H1 (cell line): ENCODE measurements around the gene GCHFR. TPM values are rescaled to one million over a fixed set of nuclear protein-coding genes. Genes with fewer than 3 reads are reported as not detected.

ENCODE experiments used
- CTCF ChIA-PET: fragments of 300-600 bp; sonication (Branson Sonifier 250); formaldehyde crosslinking; loops from one replicate; lab custom pipeline; 2021; ENCODE audit not compliant: partially characterized antibody; lab: Charles Lee
- POLR2A ChIA-PET: fragments of 300-600 bp; sonication (Branson Sonifier 250); formaldehyde crosslinking; loops from one replicate; lab custom pipeline; 2021; ENCODE audit warnings: inconsistent platforms; ENCODE audit not compliant: partially characterized antibody; lab: Charles Lee
- DNase-seq, 2 experiments: peaks; one replicate each; pipeline versions ENCODE4 v3.0.0 to v3.0.0-alpha.2; 2010 to 2022; ENCODE audit warnings: low spot score in 2 of 2, low read depth in 1 of 2, mixed read lengths in 1 of 2
- FAIRE-seq: peaks from 2 replicates; lab custom pipeline; 2011; peaks lifted over from hg19 to GRCh38; lab: Jason Lieb, UNC
- H2AFZ ChIP-seq: 2 replicates; pipeline ENCODE4 v1.8.1; 2012; ENCODE audit warnings: low read length, inconsistent platforms
- H2AK5ac ChIP-seq: 2 replicates; pipeline ENCODE4 v1.6.1; 2013; ENCODE audit warnings: low read depth, low read length
- H2BK120ac ChIP-seq: replicated peaks from 2 replicates; pipeline ENCODE3; 2013; ENCODE audit warnings: low read depth, low read length, inconsistent platforms
- H2BK12ac ChIP-seq: 2 replicates; pipeline ENCODE4 v1.6.1; 2013; ENCODE audit warnings: low read depth, low read length
- H2BK15ac ChIP-seq: 2 replicates; pipeline ENCODE4 v1.6.1; 2013; ENCODE audit warnings: low read length
- H2BK20ac ChIP-seq: 2 replicates; pipeline ENCODE4 v1.6.1; 2013; ENCODE audit warnings: low read length
- H2BK5ac ChIP-seq: 2 replicates; pipeline ENCODE4 v1.6.1; 2013; ENCODE audit warnings: low read depth, low read length
- H3K14ac ChIP-seq: 2 replicates; pipeline ENCODE4 v1.6.1; 2013; ENCODE audit warnings: inconsistent platforms; ENCODE audit not compliant: insufficient read length
- H3K18ac ChIP-seq: 2 replicates; pipeline ENCODE4 v1.6.1; 2013; ENCODE audit warnings: low read length; ENCODE audit errors: extremely low read depth
- H3K23ac ChIP-seq: 2 replicates; pipeline ENCODE4 v1.6.1; 2013; ENCODE audit warnings: inconsistent platforms; ENCODE audit not compliant: insufficient read length
- H3K23me2 ChIP-seq: 2 replicates; pipeline ENCODE4 v1.6.1; 2013; ENCODE audit warnings: low read depth, low read length
- H3K27ac ChIP-seq: 2 replicates; pipeline ENCODE4 v1.6.1; 2011; ENCODE audit warnings: low read depth, low read length, inconsistent platforms
- H3K27me3 ChIP-seq, 4 experiments: replicated peaks in 1 of 4; 1 replicate in 1 of 4; 2 replicates in 3 of 4; pipeline versions ENCODE4 v1.6.1 to v1.8.1; 2011 to 2013; ENCODE audit warnings: low read length in 3 of 4, mild to moderate bottlenecking in 3 of 4, inconsistent platforms in 2 of 4, mixed read lengths in 2 of 4, moderate library complexity in 1 of 4; ENCODE audit not compliant: control insufficient read depth in 3 of 4, insufficient read depth in 3 of 4; ENCODE audit errors: extremely low read depth in 1 of 4
- H3K36me3 ChIP-seq, 4 experiments: 2 replicates each; pipeline versions ENCODE4 v1.6.1 to v1.8.1; 2011 to 2013; ENCODE audit warnings: mild to moderate bottlenecking in 4 of 4, low read length in 3 of 4, moderate library complexity in 2 of 4, control low read depth in 1 of 4, inconsistent platforms in 1 of 4; ENCODE audit not compliant: insufficient read depth in 4 of 4, control insufficient read depth in 2 of 4
- H3K4ac ChIP-seq: replicated peaks from 2 replicates; pipeline ENCODE3; 2013; ENCODE audit warnings: low read length, low read depth, mixed read lengths, inconsistent platforms; ENCODE audit not compliant: insufficient read length
- H3K4me1 ChIP-seq, 4 experiments: replicated peaks in 1 of 4; 1 replicate in 1 of 4; 2 replicates in 3 of 4; pipeline versions ENCODE4 v1.6.1 to v1.8.1; 2011 to 2013; ENCODE audit warnings: low read length in 3 of 4, inconsistent platforms in 2 of 4, mixed read lengths in 1 of 4; ENCODE audit not compliant: insufficient read depth in 4 of 4, control insufficient read depth in 3 of 4
- H3K4me2 ChIP-seq, 2 experiments: 2 replicates each; pipeline versions ENCODE4 v1.6.1 to v1.8.1; 2011 to 2013; ENCODE audit warnings: low read depth in 2 of 2, low read length in 2 of 2, control low read depth in 1 of 2, inconsistent platforms in 1 of 2, mild to moderate bottlenecking in 1 of 2; ENCODE audit not compliant: insufficient read depth in 1 of 2
- H3K4me3 ChIP-seq, 4 experiments: fragments of 200-600, 300-600 bp in 1 of 4; sonication (generic), shearing (Covaris generic), sonication (Bioruptor Twin) in 1 of 4; 2 replicates each; pipeline versions ENCODE4 v1.5.1 to v1.8.1; 2011 to 2016; ENCODE audit warnings: low read length in 4 of 4, low read depth in 3 of 4, control low read depth in 2 of 4, inconsistent platforms in 2 of 4, mild to moderate bottlenecking in 2 of 4, mixed read lengths in 1 of 4, moderate library complexity in 1 of 4; ENCODE audit not compliant: insufficient read depth in 2 of 4; ENCODE audit errors: extremely low read depth in 1 of 4
- H3K56ac ChIP-seq: replicated peaks from 2 replicates; pipeline ENCODE3; 2013; ENCODE audit warnings: low read depth, mild to moderate bottlenecking, mixed read lengths, low read length, inconsistent platforms; ENCODE audit not compliant: insufficient read length
- H3K79me1 ChIP-seq: 2 replicates; pipeline ENCODE4 v1.6.1; 2013; ENCODE audit warnings: low read depth, low read length, control low read depth
- H3K79me2 ChIP-seq, 2 experiments: 2 replicates each; pipeline versions ENCODE4 v1.6.1 to v1.8.1; 2012 to 2013; ENCODE audit warnings: low read length in 2 of 2, mild to moderate bottlenecking in 2 of 2, inconsistent platforms in 1 of 2; ENCODE audit not compliant: insufficient read depth in 2 of 2, control insufficient read depth in 1 of 2
- H3K9ac ChIP-seq, 4 experiments: replicated peaks in 1 of 4; 1 replicate in 1 of 4; 2 replicates in 3 of 4; pipeline versions ENCODE4 v1.6.1 to v1.8.1; 2011 to 2013; ENCODE audit warnings: low read depth in 3 of 4, low read length in 3 of 4, control low read depth in 2 of 4, mild to moderate bottlenecking in 2 of 4, moderate library complexity in 2 of 4, inconsistent platforms in 1 of 4; ENCODE audit errors: extremely low read depth in 1 of 4
- H3K9me3 ChIP-seq, 2 experiments: 2 replicates each; pipeline versions ENCODE4 v1.6.1 to v1.8.1; 2012 to 2013; ENCODE audit warnings: mild to moderate bottlenecking in 2 of 2, moderate library complexity in 2 of 2, control low read depth in 1 of 2, inconsistent platforms in 1 of 2, low read depth in 1 of 2, low read length in 1 of 2, mixed read lengths in 1 of 2; ENCODE audit not compliant: insufficient read depth in 2 of 2
- H4K20me1 ChIP-seq, 2 experiments: replicated peaks in 1 of 2; 2 replicates each; pipeline versions ENCODE3 to v1.8.1; 2011 to 2013; ENCODE audit warnings: inconsistent platforms in 2 of 2, low read length in 2 of 2, mild to moderate bottlenecking in 1 of 2; ENCODE audit not compliant: insufficient read depth in 2 of 2, control insufficient read depth in 1 of 2
- H4K5ac ChIP-seq: 2 replicates; pipeline ENCODE4 v1.6.1; 2013; ENCODE audit warnings: low read length, low read depth, mixed read lengths, inconsistent platforms; ENCODE audit not compliant: insufficient read length
- H4K8ac ChIP-seq: 2 replicates; pipeline ENCODE4 v1.8.0; 2013; ENCODE audit warnings: mild to moderate bottlenecking, moderate library complexity, low read length, inconsistent platforms; ENCODE audit not compliant: insufficient read depth; ENCODE audit errors: extremely low read depth
- H4K91ac ChIP-seq: replicated peaks from 2 replicates; pipeline ENCODE3; 2013; ENCODE audit warnings: low read length, mixed read lengths, inconsistent platforms; ENCODE audit not compliant: insufficient read length
- CTBP2 ChIP-seq: IDR thresholded peaks from 2 replicates; pipeline ENCODE4 v1.7.0; 2011; ENCODE audit warnings: borderline replicate concordance, mild to moderate bottlenecking, moderate library complexity, mixed read lengths, low read length; ENCODE audit not compliant: insufficient read depth, insufficient read length
- HDAC2 ChIP-seq, 2 experiments: fragments of 300-600 bp in 1 of 2; sonication (generic) in 1 of 2; IDR thresholded peaks; 2 replicates each; pipeline ENCODE4 v1.6.1; 2011 to 2012; ENCODE audit warnings: low read depth in 2 of 2, low read length in 2 of 2, mild to moderate bottlenecking in 2 of 2, moderate library complexity in 2 of 2, borderline replicate concordance in 1 of 2, inconsistent platforms in 1 of 2
- SP2 ChIP-seq: IDR thresholded peaks from 2 replicates; pipeline ENCODE4 v1.6.1; 2012; ENCODE audit warnings: mild to moderate bottlenecking, low read length, inconsistent platforms
- WGBS, 2 experiments: shearing (Covaris generic) in 1 of 2; methylation state at CpG; one replicate each; pipeline versions ENCODE4 v1.1.6 to v1.1.7; 2013 to 2015; ENCODE audit warnings: low lambda C conversion rate in 2 of 2, mixed read lengths in 2 of 2, inconsistent platforms in 1 of 2, low coverage in 1 of 2, missing lambda C conversion rate in 1 of 2; ENCODE audit not compliant: insufficient replicate concordance in 2 of 2, insufficient coverage in 1 of 2, insufficient read length in 1 of 2; ENCODE audit errors: extremely low coverage in 1 of 2, missing lambda C conversion rate in 1 of 2; 5-methylcytosine and 5-hydroxymethylcytosine counted together
- polyA plus RNA-seq, 7 experiments: library from polyadenylated mRNA; depleted of rRNA in 3 of 7; stranded (reverse) in 5 of 7; unstranded in 2 of 7; fragments of >200 nt in 5 of 7; fragments of 200-250 nt in 2 of 7; gene quantifications; 1 replicate in 5 of 7; 2 replicates in 1 of 7; 4 replicates in 1 of 7; pipeline versions ENCODE4 v1.2.1 to v1.2.3, GENCODE V29; 2011 to 2013; ENCODE audit warnings: missing spikeins in 2 of 7, mixed read lengths in 2 of 7
- total RNA-seq: library from RNA; stranded (reverse); fragmentation: NEBNext Ultra II Directional; extraction: Animal tissue kit (Norgen Biotek cat#: 25700); gene quantifications from 2 replicates; pipeline ENCODE4 v1.2.1, GENCODE V29; 2021
- TF ChIP-seq, protein P1 (sequence below): IDR thresholded peaks from 2 replicates; pipeline ENCODE4 v1.6.1; 2012; ENCODE audit warnings: low read length, inconsistent platforms
- TF ChIP-seq, protein P2 (sequence below): IDR thresholded peaks from 2 replicates; pipeline ENCODE4 v1.6.1; 2012; ENCODE audit warnings: inconsistent platforms

The GCHFR gene
- total and polyA plus RNA-seq, 2 of the 8 experiments (the other 6 are each of a cell fraction or from before 2014, with no cell fraction given) = 25.9 to 81.5 TPM

GRCh38 chr15:40723919-40724318 is 39.9 kb upstream of the GCHFR start:
- H3K36me3 ChIP-seq = peaks cover 3 to 36% (median 11%) of the 10 kb centered on the region in 4 experiments; a peak in 6 of 8 replicates
- TF ChIP-seq, protein P1, sequence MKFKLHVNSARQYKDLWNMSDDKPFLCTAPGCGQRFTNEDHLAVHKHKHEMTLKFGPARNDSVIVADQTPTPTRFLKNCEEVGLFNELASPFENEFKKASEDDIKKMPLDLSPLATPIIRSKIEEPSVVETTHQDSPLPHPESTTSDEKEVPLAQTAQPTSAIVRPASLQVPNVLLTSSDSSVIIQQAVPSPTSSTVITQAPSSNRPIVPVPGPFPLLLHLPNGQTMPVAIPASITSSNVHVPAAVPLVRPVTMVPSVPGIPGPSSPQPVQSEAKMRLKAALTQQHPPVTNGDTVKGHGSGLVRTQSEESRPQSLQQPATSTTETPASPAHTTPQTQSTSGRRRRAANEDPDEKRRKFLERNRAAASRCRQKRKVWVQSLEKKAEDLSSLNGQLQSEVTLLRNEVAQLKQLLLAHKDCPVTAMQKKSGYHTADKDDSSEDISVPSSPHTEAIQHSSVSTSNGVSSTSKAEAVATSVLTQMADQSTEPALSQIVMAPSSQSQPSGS = no peak
- TF ChIP-seq SP2 (no peak), HDAC2 (IDR thresholded peaks at IDR 0.05; ENCODE audit: borderline replicate concordance in 1 of 2, low read depth in 2 of 2, low read length in 2 of 2) (no peak), CTBP2 (no peak)
- TF ChIP-seq, protein P2, sequence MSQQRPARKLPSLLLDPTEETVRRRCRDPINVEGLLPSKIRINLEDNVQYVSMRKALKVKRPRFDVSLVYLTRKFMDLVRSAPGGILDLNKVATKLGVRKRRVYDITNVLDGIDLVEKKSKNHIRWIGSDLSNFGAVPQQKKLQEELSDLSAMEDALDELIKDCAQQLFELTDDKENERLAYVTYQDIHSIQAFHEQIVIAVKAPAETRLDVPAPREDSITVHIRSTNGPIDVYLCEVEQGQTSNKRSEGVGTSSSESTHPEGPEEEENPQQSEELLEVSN = no peak

More at GRCh38 chr15:40723919-40724318, 39.9 kb upstream of the GCHFR start:
- Histone ChIP-seq H2BK120ac (no peak overlapping the region), H3K14ac (no peak overlapping the region), H2BK5ac (no peak overlapping the region), H3K23ac (no peak overlapping the region), H3K4ac (no peak overlapping the region), H3K23me2 (no peaks in the 10 kb centered on the region), H4K5ac (no peak overlapping the region), H3K27me3 (no peaks in the 10 kb centered on the region), H2AK5ac (no peak overlapping the region), H4K20me1 (no peaks in the 10 kb centered on the region), H2BK15ac (no peak overlapping the region), H3K18ac (no peak overlapping the region), H3K79me2 (no peaks in the 10 kb centered on the region), H2BK20ac (no peak overlapping the region), H3K4me1 (no peaks in the 10 kb centered on the region), H3K4me2 (no peak overlapping the region), H3K4me3 (no peak overlapping the region), H4K8ac (no peak overlapping the region), H3K9ac (no peak overlapping the region), H3K9me3 (no peaks in the 10 kb centered on the region), H4K91ac (no peak overlapping the region), H2AFZ (no peak overlapping the region), H2BK12ac (no peak overlapping the region), H3K56ac (no peak overlapping the region), H3K27ac (no peak overlapping the region), H3K79me1 (no peaks in the 10 kb centered on the region)
- WGBS, 2 experiments = 85% methylated on average over 2 of the region's 2 CpGs; no CpG with 5 or more reads in 1 of the 2 experiments
- no peak for FAIRE-seq
- POLR2A ChIA-PET = interaction anchor here (0.6 to 1.7 kb wide), 2 partner anchors 18 to 51 kb away, joined by 3 read pairs; no protein-coding TSS in a partner anchor
- no peak for DNase-seq
- CTCF ChIA-PET = interaction anchor here (0.9 to 1.8 kb wide), 7 partner anchors 11 to 62 kb away, joined by 3 to 7 read pairs (median 5); no protein-coding TSS in a partner anchor
